Endothelial cell of umbilical vein (primary cell): ENCODE measurements around the gene TAB3. TPM values are rescaled to one million over a fixed set of nuclear protein-coding genes. Genes with fewer than 3 reads are reported as not detected.

Experiments
- BruUV-seq: library from RNA; stranded (reverse); fragments of 400-500 nt; replicated peaks from 2 replicates; lab custom pipeline; 2021; lab: Mats Ljungman, UMichigan
- CTCF ChIA-PET: fragments of 300-600, 350-600 bp; sonication (Branson Sonifier 250); formaldehyde crosslinking; loops from one replicate; lab custom pipeline; 2021; ENCODE audit warnings: antibody characterized with exemption, inconsistent platforms; lab: Charles Lee
- POLR2A ChIA-PET: fragments of 300-600, 350-600 bp; sonication (Branson Sonifier 250); formaldehyde crosslinking; loops from one replicate; lab custom pipeline; 2021; ENCODE audit warnings: antibody characterized with exemption, inconsistent platforms; lab: Charles Lee
- DNase-seq: peaks from one replicate; pipeline ENCODE4 v3.0.0-alpha.2; 2011; ENCODE audit warnings: low read depth, low spot score
- FAIRE-seq: peaks from 2 replicates; lab custom pipeline; 2011; peaks lifted over from hg19 to GRCh38; lab: Jason Lieb, UNC
- H2AFZ ChIP-seq: 2 replicates; pipeline ENCODE4 v1.6.0; 2012; ENCODE audit warnings: low read depth, low read length, control low read depth, inconsistent platforms
- H3K27ac ChIP-seq: 2 replicates; pipeline ENCODE4 v1.5.1; 2011; ENCODE audit warnings: low read depth, mild to moderate bottlenecking, control low read depth, low read length, moderate library complexity; ENCODE audit not compliant: insufficient read depth
- H3K27me3 ChIP-seq, 2 experiments: 2 replicates each; pipeline versions ENCODE4 v1.6.0 to v1.6.1; 2011; ENCODE audit warnings: low read length in 2 of 2, mixed read lengths in 1 of 2; ENCODE audit not compliant: control insufficient read depth in 2 of 2, insufficient read depth in 2 of 2
- H3K36me3 ChIP-seq, 2 experiments: 2 replicates in 1 of 2; 3 replicates in 1 of 2; pipeline ENCODE4 v1.5.1; 2011; ENCODE audit warnings: low read length in 2 of 2, mild to moderate bottlenecking in 1 of 2, moderate library complexity in 1 of 2; ENCODE audit not compliant: control insufficient read depth in 2 of 2, insufficient read depth in 2 of 2; ENCODE audit errors: extremely low read depth in 1 of 2
- H3K4me1 ChIP-seq: 3 replicates; pipeline ENCODE4 v1.5.1; 2011; ENCODE audit warnings: mild to moderate bottlenecking, low read length; ENCODE audit not compliant: control insufficient read depth, insufficient read depth; ENCODE audit errors: extremely low read depth
- H3K4me2 ChIP-seq: 2 replicates; pipeline ENCODE4 v1.6.1; 2011; ENCODE audit warnings: low read length, control low read depth, mixed read lengths; ENCODE audit not compliant: insufficient read depth
- H3K4me3 ChIP-seq, 3 experiments: fragments of 200-600 bp in 1 of 3; sonication (generic), shearing (Covaris generic) in 1 of 3; replicated peaks in 1 of 3; 2 replicates each; pipeline ENCODE4 v1.5.1; 2011 to 2016; ENCODE audit warnings: control low read depth in 3 of 3, low read length in 3 of 3, mild to moderate bottlenecking in 2 of 3, inconsistent platforms in 1 of 3, low read depth in 1 of 3, moderate library complexity in 1 of 3; ENCODE audit not compliant: insufficient read depth in 1 of 3
- H3K79me2 ChIP-seq: 2 replicates; pipeline ENCODE4 v1.6.0; 2012; ENCODE audit warnings: low read length, inconsistent platforms; ENCODE audit not compliant: control insufficient read depth, insufficient read depth
- H3K9ac ChIP-seq: replicated peaks from 2 replicates; pipeline ENCODE3; 2011; ENCODE audit warnings: low read length, control low read depth; ENCODE audit not compliant: insufficient read depth; ENCODE audit errors: extremely low read depth
- H3K9me1 ChIP-seq: replicated peaks from 3 replicates; pipeline ENCODE4 v1.6.0; 2011; ENCODE audit warnings: mild to moderate bottlenecking, low read length; ENCODE audit not compliant: control insufficient read depth, insufficient read depth; ENCODE audit errors: extremely low read depth
- H3K9me3 ChIP-seq: replicated peaks from 2 replicates; pipeline ENCODE4 v1.5.1; 2012; ENCODE audit warnings: low read length, inconsistent platforms; ENCODE audit not compliant: control insufficient read depth, insufficient read depth
- H4K20me1 ChIP-seq: replicated peaks from 2 replicates; pipeline ENCODE3; 2011; ENCODE audit warnings: mild to moderate bottlenecking, low read length; ENCODE audit not compliant: control insufficient read depth, insufficient read depth; ENCODE audit errors: extremely low read depth
- EZH2 ChIP-seq: IDR thresholded peaks from 2 replicates; pipeline ENCODE4 v1.6.1; 2012; ENCODE audit warnings: borderline replicate concordance, low read depth, mild to moderate bottlenecking, moderate library complexity, low read length, inconsistent platforms; ENCODE audit not compliant: severe bottlenecking
- FOS ChIP-seq: IDR thresholded peaks from 2 replicates; pipeline ENCODE4 v1.6.1; 2011; ENCODE audit warnings: mild to moderate bottlenecking, low read length, moderate library complexity, borderline replicate concordance; ENCODE audit not compliant: insufficient read depth
- GATA2 ChIP-seq: IDR thresholded peaks from 2 replicates; pipeline ENCODE4 v1.7.0; 2011; ENCODE audit warnings: low read depth, mild to moderate bottlenecking, moderate library complexity, mixed read lengths, low read length; ENCODE audit not compliant: insufficient read length, insufficient read depth
- JUN ChIP-seq: IDR thresholded peaks from 2 replicates; pipeline ENCODE4 v1.6.1; 2011; ENCODE audit warnings: borderline replicate concordance, low read depth; ENCODE audit not compliant: insufficient read length, insufficient read depth
- MAX ChIP-seq: IDR thresholded peaks from 2 replicates; pipeline ENCODE4 v1.6.1; 2011; ENCODE audit not compliant: insufficient read depth, insufficient read length
- POLR2AphosphoS5 ChIP-seq: IDR thresholded peaks from 2 replicates; pipeline ENCODE4 v1.6.1; 2012; ENCODE audit warnings: low read depth, mild to moderate bottlenecking, control low read depth, low read length, moderate library complexity; ENCODE audit not compliant: insufficient read depth
- dilution Hi-C: fragments of 300-500 bp; cut with MboI; formaldehyde crosslinking; loops from one replicate; pipeline ENCODE4 v1.15.0; 2019; ENCODE audit warnings: low sequenced_read_pairs; ENCODE audit not compliant: extremely low pct_ligation_motif_present
- intact Hi-C: fragments of 100-400 bp; cut with micrococcal nuclease; formaldehyde crosslinking; loops from one replicate; pipeline ENCODE4 v1.10.0; 2022
- polyA plus RNA-seq, 4 experiments: library from polyadenylated mRNA; depleted of rRNA in 3 of 4; stranded (reverse) in 3 of 4; unstranded in 1 of 4; fragments of >200 nt; gene quantifications; 2 replicates each; pipeline versions ENCODE4 v1.2.1 to v1.2.3, GENCODE V29; 2011 to 2012; ENCODE audit warnings: missing spikeins in 1 of 4
- total RNA-seq: library from RNA; stranded (reverse); gene quantifications from 2 replicates; pipeline ENCODE4 v1.2.3, GENCODE V29; 2021
- TF ChIP-seq, protein P1 (sequence below), 2 donors: IDR thresholded peaks; 1 replicate in 1 of 2; 2 replicates in 1 of 2; pipeline ENCODE4 v1.5.1; 2011; ENCODE audit warnings: low read length in 2 of 2, mild to moderate bottlenecking in 2 of 2, moderate library complexity in 2 of 2, control low read depth in 1 of 2, inconsistent platforms in 1 of 2, low read depth in 1 of 2; ENCODE audit not compliant: insufficient read depth in 1 of 2; ENCODE audit errors: extremely low read depth in 1 of 2

The TAB3 gene
- total and polyA plus RNA-seq, 2 donors (not counting 3 experiments of a cell fraction or from before 2014, with no cell fraction given), result 11.5 to 11.7 TPM

- FAIRE-seq (no peak), DNase-seq (no peak)
- no peaks in the 10 kb centered on the region for H4K20me1 ChIP-seq
- no TSS peak for BruUV-seq
- dilution Hi-C loops, result no loop called here
- H3K79me2 ChIP-seq, result no peaks in the 10 kb centered on the region
- no peak overlapping the region for H3K9ac ChIP-seq
- ChIA-PET POLR2A (no interaction called here), CTCF (no interaction called here)
- no peak overlapping the region for H3K27ac ChIP-seq
- TF ChIP-seq FOS (no peak), JUN (no peak), POLR2AphosphoS5 (no peak), EZH2 (no peak), MAX (no peak), GATA2 (no peak)
- TF ChIP-seq, protein P1, sequence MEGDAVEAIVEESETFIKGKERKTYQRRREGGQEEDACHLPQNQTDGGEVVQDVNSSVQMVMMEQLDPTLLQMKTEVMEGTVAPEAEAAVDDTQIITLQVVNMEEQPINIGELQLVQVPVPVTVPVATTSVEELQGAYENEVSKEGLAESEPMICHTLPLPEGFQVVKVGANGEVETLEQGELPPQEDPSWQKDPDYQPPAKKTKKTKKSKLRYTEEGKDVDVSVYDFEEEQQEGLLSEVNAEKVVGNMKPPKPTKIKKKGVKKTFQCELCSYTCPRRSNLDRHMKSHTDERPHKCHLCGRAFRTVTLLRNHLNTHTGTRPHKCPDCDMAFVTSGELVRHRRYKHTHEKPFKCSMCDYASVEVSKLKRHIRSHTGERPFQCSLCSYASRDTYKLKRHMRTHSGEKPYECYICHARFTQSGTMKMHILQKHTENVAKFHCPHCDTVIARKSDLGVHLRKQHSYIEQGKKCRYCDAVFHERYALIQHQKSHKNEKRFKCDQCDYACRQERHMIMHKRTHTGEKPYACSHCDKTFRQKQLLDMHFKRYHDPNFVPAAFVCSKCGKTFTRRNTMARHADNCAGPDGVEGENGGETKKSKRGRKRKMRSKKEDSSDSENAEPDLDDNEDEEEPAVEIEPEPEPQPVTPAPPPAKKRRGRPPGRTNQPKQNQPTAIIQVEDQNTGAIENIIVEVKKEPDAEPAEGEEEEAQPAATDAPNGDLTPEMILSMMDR (IDR thresholded peaks at IDR 0.05; ENCODE audit: extremely low read depth in 1 of 2, insufficient read depth in 1 of 2, low read depth in 1 of 2, low read length in 2 of 2), result no peak
- no peaks in the 10 kb centered on the region for H3K9me3 ChIP-seq
- no peak overlapping the region for H3K4me2 ChIP-seq
- H3K4me1 ChIP-seq, result no peaks in the 10 kb centered on the region
- no peak overlapping the region for H3K4me3 ChIP-seq
- no peaks in the 10 kb centered on the region for H3K27me3 ChIP-seq
- H2AFZ ChIP-seq, result no peak overlapping the region
- H3K36me3 ChIP-seq, result peaks cover 0 to 2% of the 10 kb centered on the region in 2 experiments
- no peaks in the 10 kb centered on the region for H3K9me1 ChIP-seq
- intact Hi-C loops, result no loop called here
These were observed 31.0 kb downstream of the TAB3 start for GRCh38 chrX:30858098-30858497.
